HCT116 (cell line): ENCODE results near the gene TTC17. TPM values are rescaled to one million over a fixed set of nuclear protein-coding genes. Genes with fewer than 3 reads are reported as not detected.

ENCODE experiments used
- ATAC-seq: fragments of 200-7000 bp; cut with Tn5 transposase; 2 replicates; pipeline ENCODE4 v1.9.1; 2020; ENCODE audit warnings: mild to moderate bottlenecking, moderate library complexity
- BruUV-seq: library from RNA; stranded (reverse); fragments of 400-500 nt; replicated peaks from 2 replicates; lab custom pipeline; 2021; lab: Mats Ljungman, UMichigan
- CTCF ChIA-PET: fragments of 300-600 bp; sonication (Branson Sonifier 250); formaldehyde crosslinking; loops from one replicate; lab custom pipeline; 2021; ENCODE audit warnings: antibody characterized with exemption; lab: Charles Lee
- POLR2A ChIA-PET: fragments of 300-600, 350-600 bp; sonication (Branson Sonifier 250); formaldehyde crosslinking; loops from one replicate; lab custom pipeline; 2021; ENCODE audit warnings: antibody characterized with exemption; lab: Charles Lee
- RAD21 ChIA-PET, 2 experiments: fragments of 300-600 bp; sonication (Branson Sonifier 250); formaldehyde crosslinking; loops; one replicate each; lab custom pipeline; 2023; ENCODE audit warnings: low total read pairs in 2 of 2; ENCODE audit not compliant: uncharacterized antibody in 2 of 2, unreplicated experiment in 2 of 2, low non-redundant PET in 1 of 2; lab: Charles Lee
- DNase-seq: peaks from one replicate; pipeline ENCODE4 v3.0.0-alpha.2; 2010; ENCODE audit warnings: low read depth, low spot score
- H2AFZ ChIP-seq: fragments of 200-600 bp; shearing (Covaris generic), sonication (generic); 2 replicates; pipeline ENCODE4 v1.6.1; 2017; ENCODE audit warnings: low read depth, mixed run types, mixed read lengths, antibody characterized with exemption, low read length; ENCODE audit not compliant: poor library complexity, severe bottlenecking
- H3K27ac ChIP-seq: 2 replicates; pipeline ENCODE4 v1.5.1; 2012; ENCODE audit warnings: low read depth, low read length
- H3K27me3 ChIP-seq: fragments of 200-600 bp; sonication (generic); 2 replicates; pipeline ENCODE4 v1.6.1; 2016; ENCODE audit warnings: mixed run types, low read length, mixed read lengths; ENCODE audit not compliant: insufficient read depth
- H3K36me3 ChIP-seq, 2 experiments: fragments of 200-500 bp in 1 of 2; fragments of 200-600 bp in 1 of 2; sonication (Bioruptor generic) in 1 of 2; sonication (generic) in 1 of 2; 2 replicates each; pipeline versions ENCODE4 v1.5.1 to v1.6.1; 2014 to 2016; ENCODE audit warnings: low read length in 2 of 2, inconsistent platforms in 1 of 2, mixed read lengths in 1 of 2, mixed run types in 1 of 2; ENCODE audit not compliant: insufficient read depth in 2 of 2, control insufficient read depth in 1 of 2
- H3K4me1 ChIP-seq, 2 experiments: fragments of 200-600 bp in 1 of 2; sonication (generic) in 1 of 2; 2 replicates each; pipeline versions ENCODE4 v1.5.1 to v1.6.1; 2012 to 2017; ENCODE audit warnings: low read length in 2 of 2, inconsistent platforms in 1 of 2, mild to moderate bottlenecking in 1 of 2, mixed read lengths in 1 of 2, mixed run types in 1 of 2, moderate library complexity in 1 of 2; ENCODE audit not compliant: insufficient read depth in 2 of 2, control insufficient read depth in 1 of 2
- H3K4me2 ChIP-seq: fragments of 200-600 bp; sonication (generic); 2 replicates; pipeline ENCODE4 v1.6.1; 2017; ENCODE audit warnings: mixed run types, low read length, mixed read lengths
- H3K4me3 ChIP-seq, 2 experiments: fragments of 200-600 bp in 1 of 2; sonication (generic) in 1 of 2; replicated peaks in 1 of 2; 2 replicates each; pipeline ENCODE4 v1.5.1; 2011 to 2016; ENCODE audit warnings: low read length in 2 of 2, control low read depth in 1 of 2, low read depth in 1 of 2, mild to moderate bottlenecking in 1 of 2, mixed read lengths in 1 of 2, mixed run types in 1 of 2
- H3K79me2 ChIP-seq: fragments of 200-600 bp; sonication (generic); 2 replicates; pipeline ENCODE4 v1.6.1; 2017; ENCODE audit warnings: mild to moderate bottlenecking, mixed run types, low read length, moderate library complexity, mixed read lengths; ENCODE audit not compliant: insufficient read depth
- H3K9ac ChIP-seq: fragments of 200-600 bp; sonication (generic); 2 replicates; pipeline ENCODE4 v1.6.1; 2016; ENCODE audit warnings: low read length, mixed read lengths
- H3K9me2 ChIP-seq: fragments of 200-600 bp; sonication (generic), shearing (Covaris generic); 2 replicates; pipeline ENCODE4 v1.6.1; 2017; ENCODE audit warnings: mixed run types, mild to moderate bottlenecking, moderate library complexity; ENCODE audit not compliant: insufficient read depth
- H3K9me3 ChIP-seq, 2 experiments: fragments of 200-500 bp in 1 of 2; fragments of 200-600 bp in 1 of 2; sonication (Bioruptor generic) in 1 of 2; sonication (generic) in 1 of 2; 2 replicates each; pipeline ENCODE4 v1.6.1; 2014 to 2017; ENCODE audit warnings: low read length in 2 of 2, mixed read lengths in 2 of 2, inconsistent platforms in 1 of 2, low read depth in 1 of 2, mild to moderate bottlenecking in 1 of 2, mixed run types in 1 of 2, moderate library complexity in 1 of 2; ENCODE audit not compliant: control insufficient read depth in 1 of 2, insufficient read depth in 1 of 2
- H4K20me1 ChIP-seq: fragments of 200-600 bp; sonication (generic), shearing (Covaris generic); 2 replicates; pipeline ENCODE4 v1.6.1; 2017; ENCODE audit warnings: mixed run types, mild to moderate bottlenecking, moderate library complexity; ENCODE audit not compliant: insufficient read depth
- CBX3 ChIP-seq: IDR thresholded peaks from 2 replicates; pipeline ENCODE4 v1.6.1; 2012; ENCODE audit warnings: low read depth
- ELF1 ChIP-seq: IDR thresholded peaks from 2 replicates; pipeline ENCODE4 v1.6.1; 2012; ENCODE audit warnings: low read depth, borderline replicate concordance
- EZH2 ChIP-seq: fragments of 200-600 bp; sonication (generic); IDR thresholded peaks from 2 replicates; pipeline ENCODE4 v1.6.1; 2017; ENCODE audit warnings: antibody characterized with exemption, mixed run types
- EZH2phosphoT487 ChIP-seq: fragments of 200-600 bp; IDR thresholded peaks from 2 replicates; pipeline ENCODE4 v1.6.1; 2018; ENCODE audit warnings: antibody characterized with exemption, borderline replicate concordance
- JUND ChIP-seq: IDR thresholded peaks from 2 replicates; pipeline ENCODE4 v1.6.1; 2012
- SP1 ChIP-seq: IDR thresholded peaks from 2 replicates; pipeline ENCODE4 v1.6.1; 2012; ENCODE audit warnings: low read depth
- TCF7L2 ChIP-seq: IDR thresholded peaks from 2 replicates; pipeline ENCODE4 v1.7.0; 2011; ENCODE audit warnings: borderline replicate concordance, inconsistent platforms; ENCODE audit not compliant: insufficient read depth, insufficient read length; ENCODE audit errors: extremely low read depth
- YY1 ChIP-seq: IDR thresholded peaks from 2 replicates; pipeline ENCODE4 v1.6.1; 2011; ENCODE audit warnings: low read length, low read depth, moderate library complexity, mild to moderate bottlenecking; ENCODE audit not compliant: insufficient replicate concordance; ENCODE audit errors: extremely low read depth
- ZNF274 ChIP-seq: fragments of 200-500 bp; sonication (Bioruptor generic); IDR thresholded peaks from 2 replicates; pipeline ENCODE4 v1.6.1; 2014; ENCODE audit warnings: mild to moderate bottlenecking, low read depth, low read length, inconsistent platforms
- intact Hi-C: fragments of 100-400 bp; cut with micrococcal nuclease; formaldehyde crosslinking; loops from 2 replicates; pipeline ENCODE4 v1.10.0; 2022
- total RNA-seq: library from RNA; stranded (reverse); gene quantifications from one replicate; pipeline ENCODE4 v1.2.1, GENCODE V29; 2021; ENCODE audit not compliant: unreplicated experiment
- TF ChIP-seq, protein P1 (sequence below), 3 experiments: fragments of 200-600 bp in 1 of 3; sonication (generic) in 1 of 3; IDR thresholded peaks in 2 of 3; conservative IDR thresholded peaks in 1 of 3; 2 replicates each; pipeline ENCODE4 v1.5.1; 2012 to 2017; ENCODE audit warnings: low read depth in 2 of 3, low read length in 2 of 3, antibody characterized with exemption in 1 of 3, borderline replicate concordance in 1 of 3, control low read depth in 1 of 3, mild to moderate bottlenecking in 1 of 3, mixed read lengths in 1 of 3, mixed run types in 1 of 3, moderate library complexity in 1 of 3; ENCODE audit not compliant: insufficient read depth in 1 of 3
- TF ChIP-seq, protein P2 (sequence below): IDR thresholded peaks from 2 replicates; pipeline ENCODE4 v1.6.1; 2011; ENCODE audit warnings: mild to moderate bottlenecking, low read length, moderate library complexity; ENCODE audit not compliant: insufficient replicate concordance; ENCODE audit errors: extremely low read depth
- TF ChIP-seq, protein P3 (sequence below): IDR thresholded peaks from 2 replicates; pipeline ENCODE4 v1.6.1; 2012

TTC17 gene
- total RNA-seq, 1 experiment from 2014 or later = 51.6 TPM

DNA sequence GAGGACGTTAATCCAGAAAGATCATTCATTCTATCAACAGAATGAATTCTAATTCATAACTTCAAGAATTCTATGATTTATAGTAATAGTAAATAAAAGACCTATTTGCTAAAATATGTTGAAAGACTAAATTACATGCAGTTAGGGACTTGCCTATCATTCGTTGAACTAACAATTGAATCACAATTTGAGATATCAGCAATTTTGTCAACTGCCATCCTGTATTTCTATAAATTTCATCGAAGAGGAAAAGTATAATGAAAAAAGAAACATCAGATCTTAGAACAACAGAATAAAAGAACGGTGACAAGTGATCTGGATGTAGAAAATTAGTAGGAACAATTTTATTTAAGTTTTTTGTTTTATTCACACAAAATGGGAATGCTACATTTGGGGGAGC is 4.4 kb upstream of the TTC17 start:
- Histone ChIP-seq H3K79me2 (peaks cover 5% of the 10 kb centered on the region), H2AFZ (no peak overlapping the region), H3K4me2 (no peak overlapping the region), H3K9me2 (no peaks in the 10 kb centered on the region), H3K4me3 (no peak overlapping the region), H3K27me3 (no peaks in the 10 kb centered on the region), H3K4me1 (peaks cover 0 to 9% of the 10 kb centered on the region in 2 experiments; a peak in 2 of 4 replicates), H3K27ac (no peak overlapping the region), H3K9ac (no peak overlapping the region), H3K9me3 (no peaks in the 10 kb centered on the region)
- ATAC-seq = no peak
- ChIA-PET CTCF (no interaction called here), RAD21 (no interaction called here)
- intact Hi-C loops = no loop called here
- TF ChIP-seq ZNF274 (no peak), ELF1 (no peak), YY1 (no peak), SP1 (no peak), CBX3 (no peak), JUND (no peak)
- TF ChIP-seq, all 23 proteins: peak for 0
- H4K20me1 ChIP-seq = no peaks in the 10 kb centered on the region
- POLR2A ChIA-PET = no interaction called here
- no peak for DNase-seq
- no peaks in the 10 kb centered on the region for H3K36me3 ChIP-seq
- no TSS peak for BruUV-seq

DNA sequence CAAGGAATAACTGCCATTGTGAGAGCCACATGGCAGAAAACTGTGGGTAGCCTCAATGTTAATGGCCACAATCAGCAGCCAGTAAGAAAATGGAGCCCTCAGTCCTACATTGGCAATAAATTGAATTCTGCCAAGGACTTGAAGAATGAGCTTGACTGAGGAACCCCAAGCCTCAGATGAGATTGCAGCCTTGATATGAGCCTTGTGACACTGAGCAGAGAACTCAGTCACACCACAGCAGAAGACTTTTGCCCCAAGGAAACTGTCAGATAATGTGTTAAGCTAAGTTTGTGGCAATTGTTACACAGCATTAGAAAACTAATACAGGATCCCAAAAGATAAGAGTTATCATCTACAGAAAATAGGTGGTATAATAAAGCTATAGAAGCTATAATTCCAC is 2.4 kb upstream of the TTC17 start:
- ChIA-PET CTCF (interaction anchor here (1.1 kb wide), 1 partner anchor 45 kb away, joined by 3 read pairs; the partner anchor contains the start of gene API5), POLR2A (no interaction called here)
- no TSS peak for BruUV-seq
- Histone ChIP-seq H3K9ac (no peak overlapping the region), H3K36me3 (no peaks in the 10 kb centered on the region)
- no peak for DNase-seq
- TF ChIP-seq EZH2 = no peak
- no peak for TF ChIP-seq TCF7L2
- TF ChIP-seq, protein P1, sequence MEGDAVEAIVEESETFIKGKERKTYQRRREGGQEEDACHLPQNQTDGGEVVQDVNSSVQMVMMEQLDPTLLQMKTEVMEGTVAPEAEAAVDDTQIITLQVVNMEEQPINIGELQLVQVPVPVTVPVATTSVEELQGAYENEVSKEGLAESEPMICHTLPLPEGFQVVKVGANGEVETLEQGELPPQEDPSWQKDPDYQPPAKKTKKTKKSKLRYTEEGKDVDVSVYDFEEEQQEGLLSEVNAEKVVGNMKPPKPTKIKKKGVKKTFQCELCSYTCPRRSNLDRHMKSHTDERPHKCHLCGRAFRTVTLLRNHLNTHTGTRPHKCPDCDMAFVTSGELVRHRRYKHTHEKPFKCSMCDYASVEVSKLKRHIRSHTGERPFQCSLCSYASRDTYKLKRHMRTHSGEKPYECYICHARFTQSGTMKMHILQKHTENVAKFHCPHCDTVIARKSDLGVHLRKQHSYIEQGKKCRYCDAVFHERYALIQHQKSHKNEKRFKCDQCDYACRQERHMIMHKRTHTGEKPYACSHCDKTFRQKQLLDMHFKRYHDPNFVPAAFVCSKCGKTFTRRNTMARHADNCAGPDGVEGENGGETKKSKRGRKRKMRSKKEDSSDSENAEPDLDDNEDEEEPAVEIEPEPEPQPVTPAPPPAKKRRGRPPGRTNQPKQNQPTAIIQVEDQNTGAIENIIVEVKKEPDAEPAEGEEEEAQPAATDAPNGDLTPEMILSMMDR (IDR thresholded peaks at IDR 0.05 in 2 of 3, conservative IDR thresholded peaks at IDR 0.05 in 1 of 3; ENCODE audit: borderline replicate concordance in 1 of 3, insufficient read depth in 1 of 3, low read depth in 2 of 3, low read length in 2 of 3) = no peak
- no peak for TF ChIP-seq EZH2phosphoT487
- TF ChIP-seq, protein P2, sequence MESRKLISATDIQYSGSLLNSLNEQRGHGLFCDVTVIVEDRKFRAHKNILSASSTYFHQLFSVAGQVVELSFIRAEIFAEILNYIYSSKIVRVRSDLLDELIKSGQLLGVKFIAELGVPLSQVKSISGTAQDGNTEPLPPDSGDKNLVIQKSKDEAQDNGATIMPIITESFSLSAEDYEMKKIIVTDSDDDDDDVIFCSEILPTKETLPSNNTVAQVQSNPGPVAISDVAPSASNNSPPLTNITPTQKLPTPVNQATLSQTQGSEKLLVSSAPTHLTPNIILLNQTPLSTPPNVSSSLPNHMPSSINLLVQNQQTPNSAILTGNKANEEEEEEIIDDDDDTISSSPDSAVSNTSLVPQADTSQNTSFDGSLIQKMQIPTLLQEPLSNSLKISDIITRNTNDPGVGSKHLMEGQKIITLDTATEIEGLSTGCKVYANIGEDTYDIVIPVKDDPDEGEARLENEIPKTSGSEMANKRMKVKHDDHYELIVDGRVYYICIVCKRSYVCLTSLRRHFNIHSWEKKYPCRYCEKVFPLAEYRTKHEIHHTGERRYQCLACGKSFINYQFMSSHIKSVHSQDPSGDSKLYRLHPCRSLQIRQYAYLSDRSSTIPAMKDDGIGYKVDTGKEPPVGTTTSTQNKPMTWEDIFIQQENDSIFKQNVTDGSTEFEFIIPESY = no peak
- TF ChIP-seq, protein P3, sequence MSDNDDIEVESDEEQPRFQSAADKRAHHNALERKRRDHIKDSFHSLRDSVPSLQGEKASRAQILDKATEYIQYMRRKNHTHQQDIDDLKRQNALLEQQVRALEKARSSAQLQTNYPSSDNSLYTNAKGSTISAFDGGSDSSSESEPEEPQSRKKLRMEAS = no peak
- TF ChIP-seq, all 23 proteins: peak for 0
- ATAC-seq = no peak
- H3K9me3 ChIP-seq = no peaks in the 10 kb centered on the region
- intact Hi-C loops = no loop called here
- H3K9me2 ChIP-seq = no peaks in the 10 kb centered on the region
- peaks cover 3 to 20% of the 10 kb centered on the region in 2 experiments; a peak in 3 of 4 replicates for H3K4me1 ChIP-seq
- H2AFZ ChIP-seq = no peak overlapping the region
- RAD21 ChIA-PET = interaction anchor here in 1 of 2 experiments (0.6 kb wide), 1 partner anchor 112 kb away, joined by 3 read pairs; no protein-coding TSS in a partner anchor
- no peaks in the 10 kb centered on the region for H3K27me3 ChIP-seq
- H3K4me2 ChIP-seq = no peak overlapping the region
- no peaks in the 10 kb centered on the region for H4K20me1 ChIP-seq
- peaks cover 25% of the 10 kb centered on the region for H3K79me2 ChIP-seq
- H3K27ac ChIP-seq = no peak overlapping the region
- no peak overlapping the region for H3K4me3 ChIP-seq
